Stimulated activated CD4-positive, alpha-beta T cell treated with anti-CD3 and anti-CD28 coated beads, Interleukin-2, amount 100 ng/mL, for 24 hours (primary cell): ENCODE results near the gene RBM43.

ENCODE experiments used
- DNase-seq, 2 donors: peaks; one replicate each; pipeline ENCODE4 v3.0.0-alpha.2; 2020

The RBM43 gene

DNA sequence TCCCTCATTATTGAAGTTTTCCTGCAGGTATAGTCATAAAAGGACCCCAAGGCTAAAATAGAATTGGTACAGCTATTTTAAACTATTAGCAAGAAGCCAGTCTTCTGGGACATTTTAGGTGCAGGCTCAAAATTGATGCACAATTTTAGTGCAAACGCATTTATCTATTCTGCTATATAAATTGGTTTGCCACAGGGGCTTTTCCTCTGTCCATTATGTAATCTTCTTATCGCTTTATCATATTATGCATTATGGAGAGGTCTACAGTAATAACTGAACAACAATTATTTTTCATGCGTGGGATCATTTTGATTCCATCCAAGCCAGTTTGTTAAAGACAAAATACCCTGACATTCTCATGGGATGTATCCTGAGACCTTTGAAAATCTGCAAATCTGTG is 54.6 kb downstream of the RBM43 start:
- DNase-seq: no peak

- no peak for DNase-seq
These were observed 55.2 kb downstream of the RBM43 start for GRCh38 chr2:151206446-151206968.

GRCh38 chr2:151205571-151205970 is 56.1 kb downstream of the RBM43 start:
- no peak for DNase-seq

DNA sequence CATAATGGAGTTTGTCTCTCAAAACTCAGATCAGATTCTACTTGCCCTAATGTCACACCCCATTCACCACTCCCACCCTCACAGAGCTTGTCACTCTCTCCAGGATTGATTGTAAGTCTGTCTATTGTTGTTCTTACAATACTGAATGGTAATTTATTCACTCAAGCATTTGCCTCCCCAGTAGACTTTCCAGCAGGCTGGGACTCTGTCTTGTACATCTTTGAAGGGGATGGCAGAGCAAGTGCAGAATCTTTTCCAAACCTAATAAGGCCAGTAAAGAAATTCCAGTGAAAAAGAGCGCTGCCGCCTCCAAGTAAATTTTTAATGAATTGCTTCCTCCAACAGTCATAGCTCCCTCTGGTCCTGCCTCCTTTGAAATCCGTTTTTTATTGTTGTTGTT is 56.9 kb downstream of the RBM43 start:
- DNase-seq: no peak

GRCh38 chr2:151200844-151201243 is 60.8 kb downstream of the RBM43 start:
- DNase-seq: no peak

GRCh38 chr2:151200277-151200676 is 61.4 kb downstream of the RBM43 start:
- no peak for DNase-seq

GRCh38 chr2:151198645-151199044 is 63.0 kb downstream of the RBM43 start:
- DNase-seq: no peak
